Measurements from ENCODE around the gene HDAC4.
A peak's percentile ranks its signal among the peaks of the same experiment; 100 is the strongest.

HDAC4 gene

DNA sequence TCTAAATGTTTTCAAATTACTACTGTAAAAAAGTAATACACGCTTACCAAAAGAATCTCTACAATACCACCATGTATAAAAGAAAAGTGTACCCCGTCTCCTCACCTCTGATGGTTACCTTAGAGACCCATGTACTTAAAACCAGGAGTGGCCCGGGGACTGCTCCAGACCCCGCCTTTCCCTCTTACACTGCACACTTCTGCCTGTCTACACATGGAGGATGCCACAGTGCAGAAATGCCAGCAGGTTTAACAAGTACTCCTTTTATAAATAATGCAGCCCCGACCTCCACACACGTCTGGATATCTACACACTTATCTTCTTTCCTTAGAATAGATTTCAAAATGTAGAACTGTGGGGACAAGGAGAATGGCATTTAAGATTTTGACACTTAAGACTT lies 5.3 kb downstream of the HDAC4 start:
- DNase-seq, result no peak

DNA sequence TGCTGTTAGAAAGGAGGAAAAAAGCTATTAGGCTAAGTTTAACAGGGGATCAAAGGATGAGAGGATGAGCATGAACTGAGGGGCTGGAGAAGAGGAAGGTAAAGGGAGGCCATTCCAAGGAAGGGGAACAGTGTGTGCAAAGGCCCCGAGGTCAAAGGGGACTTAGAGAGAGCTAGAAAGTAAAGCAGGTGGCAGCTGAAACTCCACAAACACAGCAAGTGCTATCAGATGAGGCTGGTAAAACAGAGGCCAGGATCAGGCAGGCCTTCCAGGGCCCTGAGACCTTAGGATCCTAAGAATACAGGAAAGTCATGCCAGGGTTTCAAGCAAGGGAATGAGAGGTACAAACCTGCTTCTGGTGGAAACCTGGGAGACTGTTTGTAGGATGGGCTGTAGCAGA lies 5.8 kb downstream of the HDAC4 start:
- no peak for DNase-seq

GRCh38 chr2:239394346-239394945 lies 6.4 kb downstream of the HDAC4 start:
- DNase-seq, result peak; percentile 60

DNA sequence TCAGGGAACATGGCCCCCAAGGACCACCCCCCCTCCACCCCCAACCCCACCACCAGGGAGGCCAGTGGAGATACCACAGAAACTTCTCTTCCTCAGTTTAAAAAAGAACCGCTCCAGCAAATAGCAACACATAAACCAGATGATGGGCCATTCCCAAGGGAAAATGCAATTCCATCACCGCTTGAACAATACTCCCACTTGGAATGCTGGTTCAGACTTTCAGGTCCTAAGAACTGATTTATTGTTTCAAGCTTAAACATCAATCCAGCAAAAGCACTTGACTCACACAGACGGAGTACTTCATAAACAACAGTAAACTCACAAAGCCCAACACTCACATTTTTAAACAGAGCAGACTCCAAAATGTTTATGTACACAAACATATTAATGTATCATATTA lies 6.9 kb downstream of the HDAC4 start:
- no peak for DNase-seq

DNA sequence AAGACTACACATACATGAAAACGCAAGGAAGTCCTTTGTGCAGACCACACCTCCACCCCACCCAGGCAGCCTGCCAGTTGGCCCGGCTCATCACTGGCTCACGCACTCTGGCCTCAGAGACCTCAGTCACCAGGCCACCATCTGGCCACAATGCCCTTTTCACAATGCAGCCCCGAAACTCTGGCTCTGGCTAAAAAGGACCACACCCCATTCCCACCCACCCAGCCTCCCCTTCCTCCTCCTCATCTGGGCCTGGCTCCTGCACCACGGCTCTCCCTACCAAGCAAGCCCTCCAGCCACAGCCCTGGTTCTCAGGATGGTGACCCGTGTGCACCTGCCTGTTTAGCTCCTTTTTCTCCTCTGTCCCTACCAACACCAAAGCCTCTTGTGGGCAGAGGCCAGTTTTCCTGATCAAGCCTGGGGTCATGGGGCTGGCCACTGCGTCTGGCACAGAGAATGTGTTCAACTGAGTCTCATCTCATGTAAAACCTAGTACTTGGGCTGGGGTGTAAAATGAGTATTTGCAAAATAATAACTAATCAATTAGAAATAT lies 7.4 kb downstream of the HDAC4 start:
- DNase-seq, result no peak

- DNase-seq, result no peak
Observed at GRCh38 chr2:239392688-239393387, 8.0 kb downstream of the HDAC4 start.

DNA sequence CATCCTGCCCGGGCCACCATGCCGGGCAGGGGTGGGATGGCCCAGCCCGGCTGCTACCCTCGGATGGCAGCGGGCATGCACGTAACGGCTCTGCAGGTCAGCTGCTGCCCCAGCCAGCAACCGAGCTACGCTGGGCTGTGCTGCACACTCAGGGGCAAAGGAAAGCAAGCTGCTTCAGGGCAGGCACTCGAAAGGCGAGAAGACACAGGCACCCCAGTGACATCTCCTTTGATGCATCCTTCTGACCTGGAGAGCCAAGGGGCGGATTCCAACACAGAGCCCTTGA lies 8.8 kb downstream of the HDAC4 start:
- DNase-seq, result no peak

- no peak for DNase-seq
Observed at GRCh38 chr2:239391286-239392071, 9.3 kb downstream of the HDAC4 start.

GRCh38 chr2:239390546-239391285 lies 10.1 kb downstream of the HDAC4 start:
- DNase-seq, result peak; percentile 14

DNA sequence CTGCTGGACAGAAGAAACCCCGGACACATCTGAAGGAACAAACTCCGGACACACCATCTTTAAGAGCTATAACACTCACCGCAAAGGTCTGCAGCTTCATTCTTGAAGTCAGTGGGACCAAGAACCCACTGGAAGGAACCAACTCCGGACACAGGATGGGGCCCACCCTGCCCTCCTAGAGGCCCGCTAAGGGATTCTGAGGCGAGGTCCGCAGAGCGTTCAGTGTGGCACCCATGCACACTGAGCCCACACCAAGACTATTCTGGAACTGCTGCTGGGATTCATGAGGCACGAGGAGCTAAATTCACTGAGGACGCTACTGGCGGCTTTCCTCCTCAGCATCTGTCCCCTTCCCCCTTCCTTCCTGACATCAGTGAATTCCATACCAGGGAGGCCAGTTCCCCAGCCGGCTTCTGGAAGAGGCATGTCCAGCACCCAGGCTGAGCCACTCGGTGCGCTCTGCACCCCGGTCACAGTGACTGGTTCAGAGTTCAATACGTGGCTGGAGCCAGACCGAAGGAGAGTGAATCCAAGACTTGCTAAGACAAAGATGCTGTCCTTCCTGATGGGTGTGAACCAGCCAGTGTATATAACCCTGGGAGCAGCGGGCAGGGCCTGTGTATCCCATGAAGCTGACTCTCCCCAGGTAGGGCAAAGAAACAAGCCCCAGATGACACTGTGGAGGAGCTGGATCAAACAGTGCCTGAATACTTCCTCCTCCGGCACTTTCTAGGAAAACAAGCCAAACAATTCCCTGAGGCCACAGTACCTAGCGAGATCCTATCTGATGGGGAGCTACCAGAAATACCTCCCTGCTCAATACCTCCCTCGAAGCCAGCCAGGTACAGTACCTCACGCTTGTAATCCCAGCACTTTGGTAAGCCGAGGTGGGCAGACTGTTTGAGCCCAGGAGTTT lies 11.1 kb downstream of the HDAC4 start:
- no peak for DNase-seq

DNA sequence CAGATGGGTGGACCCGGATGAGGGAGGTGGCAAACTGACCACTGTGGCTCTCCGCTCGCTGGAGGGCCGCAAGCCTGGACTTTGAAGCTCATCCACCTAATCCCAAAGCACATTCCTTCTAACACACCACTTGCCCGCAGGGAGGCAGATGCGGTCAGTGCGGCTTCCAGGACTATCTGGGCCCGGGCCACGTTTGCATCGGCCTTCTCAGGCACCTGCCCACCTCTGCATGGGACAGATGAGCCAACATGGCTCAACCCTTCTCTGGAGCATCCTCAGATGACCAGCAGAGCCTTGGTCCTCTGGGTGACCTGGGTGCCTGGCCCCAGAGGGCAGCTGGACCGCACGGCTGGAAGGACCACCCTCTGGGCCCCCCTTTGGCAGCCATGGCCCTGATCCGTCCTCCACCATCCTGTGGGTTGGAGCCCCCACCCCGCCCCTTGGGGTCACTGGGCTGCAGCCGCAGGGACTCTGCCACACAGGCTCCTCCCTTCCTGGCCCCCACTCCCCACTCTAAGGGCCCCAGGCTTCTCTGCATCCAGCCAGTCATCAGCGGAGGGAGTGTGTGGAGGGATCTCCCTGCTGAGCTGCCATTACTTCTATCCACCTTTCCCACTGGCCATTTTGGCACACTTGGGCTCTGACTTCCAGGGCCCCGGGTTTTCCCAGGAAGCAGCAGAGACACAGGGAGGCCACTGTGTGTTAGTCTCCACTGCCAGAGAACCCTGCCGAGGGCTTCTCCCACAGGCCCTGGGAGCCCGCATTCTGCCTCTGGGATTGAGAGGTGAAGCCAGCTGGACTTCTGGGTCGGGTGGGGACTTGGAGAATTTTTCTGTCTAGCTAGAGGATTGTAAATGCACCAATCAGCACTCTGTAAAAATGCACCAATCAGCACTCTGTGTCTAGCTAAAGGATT lies 12.3 kb downstream of the HDAC4 start:
- DNase-seq, result no peak

DNA sequence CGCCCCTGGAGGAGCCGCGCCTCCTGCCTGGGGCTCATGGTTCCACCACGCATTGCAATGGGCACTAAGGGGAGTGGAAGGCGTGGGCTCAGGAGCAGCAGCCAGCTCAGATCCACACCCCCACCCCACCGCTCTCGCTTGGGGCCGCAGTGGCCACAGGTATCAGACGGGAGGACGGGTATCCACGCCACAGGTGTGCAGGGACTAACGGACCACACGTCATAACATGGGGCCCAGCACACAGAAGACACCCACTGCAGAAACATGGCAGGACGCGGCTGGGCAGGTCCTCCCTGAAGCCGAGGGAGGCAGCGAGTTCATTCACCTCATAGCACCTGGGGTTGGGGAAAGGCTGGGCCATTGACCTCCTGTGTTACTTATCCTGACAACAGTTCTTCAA lies 13.0 kb downstream of the HDAC4 start:
- DNase-seq, result no peak

GRCh38 chr2:239386872-239387445 lies 13.9 kb downstream of the HDAC4 start:
- no peak for DNase-seq

GRCh38 chr2:239386001-239386670 lies 14.7 kb downstream of the HDAC4 start:
- no peak for DNase-seq

DNA sequence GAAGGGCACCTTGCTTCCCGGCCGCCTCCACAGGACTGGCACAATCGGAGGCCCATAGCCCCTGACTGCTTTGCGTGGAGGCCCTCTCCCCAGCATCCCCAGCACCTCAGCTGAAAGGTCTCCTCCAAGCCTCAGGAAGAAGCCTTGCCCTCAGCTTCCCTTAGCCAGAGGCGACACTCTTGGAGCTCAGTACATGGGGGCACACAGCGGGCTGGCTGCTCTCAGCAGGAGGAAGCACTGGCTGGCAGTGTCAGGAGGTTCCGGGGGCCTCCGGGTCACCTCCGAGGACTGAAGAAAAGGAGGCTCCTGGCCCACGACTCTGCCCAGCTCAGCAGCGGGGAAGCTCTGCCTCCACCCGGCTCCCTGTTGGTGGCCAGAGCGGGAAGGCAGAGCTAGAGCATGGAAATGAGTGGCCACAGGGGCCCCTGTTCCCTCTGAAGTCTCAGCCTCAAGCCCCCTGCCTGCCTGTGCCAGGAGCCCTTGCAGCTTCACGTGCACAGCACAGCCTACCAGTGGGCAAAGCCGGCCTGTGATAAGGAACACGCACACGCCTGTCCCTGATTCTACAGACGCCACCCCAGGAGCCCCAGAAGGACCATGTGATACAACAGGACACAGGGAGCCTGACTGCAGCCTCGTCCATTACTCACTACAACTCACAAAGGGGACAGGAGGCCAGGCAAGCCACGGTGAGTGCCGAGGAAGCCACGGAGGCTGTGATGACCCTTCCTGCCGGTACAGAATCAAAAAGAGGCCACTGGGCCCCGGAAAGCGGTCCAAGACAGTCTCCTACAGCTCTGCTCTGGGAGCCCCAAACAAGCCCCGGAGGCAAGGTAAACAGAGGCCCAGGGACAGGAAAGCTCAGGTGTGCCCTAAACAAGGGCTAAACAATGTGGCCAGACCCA lies 15.5 kb downstream of the HDAC4 start:
- no peak for DNase-seq

GRCh38 chr2:239383759-239384156 lies 17.1 kb downstream of the HDAC4 start:
- DNase-seq, result no peak

GRCh38 chr2:239383036-239383758 lies 17.6 kb downstream of the HDAC4 start:
- DNase-seq, result no peak

DNA sequence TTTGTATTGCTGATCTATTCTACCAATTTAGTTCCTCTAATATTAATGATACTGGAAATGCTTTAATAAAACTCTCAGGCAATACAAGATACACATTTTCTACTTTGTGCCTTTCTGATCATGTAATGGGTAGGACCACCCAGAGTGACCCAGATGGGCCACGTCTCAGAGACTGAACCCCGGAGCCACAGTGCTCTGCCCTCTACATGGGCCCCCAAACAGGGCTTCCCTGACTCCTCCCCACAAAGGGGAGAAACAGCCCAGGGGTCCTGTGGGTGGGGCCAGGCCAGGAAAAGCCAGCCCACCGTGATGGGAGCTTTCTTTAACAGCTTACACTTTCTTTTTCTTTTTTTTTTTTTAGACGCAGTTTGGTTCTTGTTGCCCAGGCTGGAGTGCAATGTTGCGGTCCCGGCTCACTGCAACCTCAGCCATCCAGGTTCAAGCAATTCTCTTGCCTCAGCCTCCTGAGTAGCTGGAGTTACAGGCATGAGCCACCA lies 18.4 kb downstream of the HDAC4 start:
- no peak for DNase-seq
